Fibroblast of villous mesenchyme (primary cell): ENCODE data around the gene FAM89B. TPM values are rescaled to one million over a fixed set of nuclear protein-coding genes. Genes with fewer than 3 reads are reported as not detected.

Experiments used
- DNase-seq: peaks from one replicate; pipeline ENCODE4 v3.0.0-alpha.2; 2010; ENCODE audit warnings: low read depth
- H3K4me3 ChIP-seq: 2 replicates; pipeline ENCODE4 v1.5.1; 2011; ENCODE audit warnings: low read depth, mild to moderate bottlenecking, low read length
- CTCF ChIP-seq: IDR thresholded peaks from 2 replicates; pipeline ENCODE4 v1.5.1; 2012; ENCODE audit warnings: low read depth, mild to moderate bottlenecking, low read length; ENCODE audit not compliant: insufficient read depth
- total RNA-seq: library from RNA; depleted of rRNA; stranded (reverse); fragments of >200 nt; gene quantifications from 2 replicates; pipeline ENCODE4 v1.2.3, GENCODE V29; 2012

The FAM89B gene
- total RNA-seq, 1 donor = 19.0 TPM

GRCh38 chr11:65558002-65558929 is 14.1 kb upstream of the FAM89B start, which contains the start of gene LTBP3:
LTBP3 (minus strand) TSS chr11:65558359; CDS start chr11:65557959, 400 bp downstream.
- peak within 1 kb of the TSS; percentile 66 for H3K4me3 ChIP-seq
- DNase-seq = peak; percentile 76
- TF ChIP-seq CTCF = no peak

GRCh38 chr11:65558930-65559509 is 13.3 kb upstream of the FAM89B start:
- TF ChIP-seq CTCF = no peak
- H3K4me3 ChIP-seq = peak overlapping the region; percentile 62
- DNase-seq = peak; percentile 32

- no peak for TF ChIP-seq CTCF
- DNase-seq = no peak
- H3K4me3 ChIP-seq = no peak overlapping the region
Measured at GRCh38 chr11:65559535-65559934, 12.8 kb upstream of the FAM89B start.

- no peak overlapping the region for H3K4me3 ChIP-seq
- no peak for TF ChIP-seq CTCF
- peak; percentile 23 for DNase-seq
Measured at GRCh38 chr11:65559951-65560537, 12.3 kb upstream of the FAM89B start.

GRCh38 chr11:65560555-65561418 is 11.6 kb upstream of the FAM89B start:
- TF ChIP-seq CTCF = no peak
- no peak overlapping the region for H3K4me3 ChIP-seq
- peak; percentile 73 for DNase-seq

- DNase-seq = no peak
- no peak overlapping the region for H3K4me3 ChIP-seq
- TF ChIP-seq CTCF = no peak
Measured at GRCh38 chr11:65562020-65562419, 10.3 kb upstream of the FAM89B start.
